ENCODE measurements around the gene MAD2L1BP. TPM values are rescaled to one million over a fixed set of nuclear protein-coding genes. Genes with fewer than 3 reads are reported as not detected.
A peak's percentile ranks its signal among the peaks of the same experiment; 100 is the strongest.

MAD2L1BP gene
- total and polyA plus RNA-seq, 2 of the 13 experiments (the other 11 are each of a cell fraction or from before 2014, with no cell fraction given), result 54.2 to 55.5 TPM

GRCh38 chr6:43668151-43669028 is 32.8 kb downstream of the MAD2L1BP start (continued):
- TF ChIP-seq UBTF (CRISPR knock-in tag; IDR thresholded peaks at IDR 0.05), result peak; percentile 48; the same call in 1 of the 2 replicates
- TF ChIP-seq ZNF143 (CRISPR knock-in tag; IDR thresholded peaks at IDR 0.05), result no peak
- TF ChIP-seq, protein P1, sequence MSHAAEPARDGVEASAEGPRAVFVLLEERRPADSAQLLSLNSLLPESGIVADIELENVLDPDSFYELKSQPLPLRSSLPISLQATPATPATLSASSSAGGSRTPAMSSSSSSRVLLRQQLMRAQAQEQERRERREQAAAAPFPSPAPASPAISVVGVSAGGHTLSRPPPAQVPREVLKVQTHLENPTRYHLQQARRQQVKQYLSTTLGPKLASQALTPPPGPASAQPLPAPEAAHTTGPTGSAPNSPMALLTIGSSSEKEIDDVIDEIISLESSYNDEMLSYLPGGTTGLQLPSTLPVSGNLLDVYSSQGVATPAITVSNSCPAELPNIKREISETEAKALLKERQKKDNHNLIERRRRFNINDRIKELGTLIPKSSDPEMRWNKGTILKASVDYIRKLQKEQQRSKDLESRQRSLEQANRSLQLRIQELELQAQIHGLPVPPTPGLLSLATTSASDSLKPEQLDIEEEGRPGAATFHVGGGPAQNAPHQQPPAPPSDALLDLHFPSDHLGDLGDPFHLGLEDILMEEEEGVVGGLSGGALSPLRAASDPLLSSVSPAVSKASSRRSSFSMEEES (CRISPR knock-in tag; IDR thresholded peaks at IDR 0.05), result no peak
- no peak for TF ChIP-seq SOX6 (IDR thresholded peaks at IDR 0.05)
- peak; percentile 31 for TF ChIP-seq SOX6 (CRISPR knock-in tag; IDR thresholded peaks at IDR 0.05)
- TF ChIP-seq, protein P2, sequence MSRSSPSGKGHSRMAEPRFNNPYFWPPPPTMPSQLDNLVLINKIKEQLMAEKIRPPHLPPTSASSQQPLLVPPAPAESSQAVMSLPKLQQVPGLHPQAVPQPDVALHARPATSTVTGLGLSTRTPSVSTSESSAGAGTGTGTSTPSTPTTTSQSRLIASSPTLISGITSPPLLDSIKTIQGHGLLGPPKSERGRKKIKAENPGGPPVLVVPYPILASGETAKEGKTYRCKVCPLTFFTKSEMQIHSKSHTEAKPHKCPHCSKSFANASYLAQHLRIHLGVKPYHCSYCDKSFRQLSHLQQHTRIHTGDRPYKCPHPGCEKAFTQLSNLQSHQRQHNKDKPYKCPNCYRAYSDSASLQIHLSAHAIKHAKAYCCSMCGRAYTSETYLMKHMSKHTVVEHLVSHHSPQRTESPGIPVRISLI (CRISPR knock-in tag; IDR thresholded peaks at IDR 0.05; ENCODE audit: borderline replicate concordance), result peak; percentile 78; the same call in 1 of the 2 replicates
- TF ChIP-seq MEF2D (CRISPR knock-in tag; IDR thresholded peaks at IDR 0.05), result peak; percentile 60; the same call in 1 of the 2 replicates
- peak; percentile 60; the same call in 1 of the 2 replicates for TF ChIP-seq PATZ1 (CRISPR knock-in tag; IDR thresholded peaks at IDR 0.05)
- TF ChIP-seq, protein P3, sequence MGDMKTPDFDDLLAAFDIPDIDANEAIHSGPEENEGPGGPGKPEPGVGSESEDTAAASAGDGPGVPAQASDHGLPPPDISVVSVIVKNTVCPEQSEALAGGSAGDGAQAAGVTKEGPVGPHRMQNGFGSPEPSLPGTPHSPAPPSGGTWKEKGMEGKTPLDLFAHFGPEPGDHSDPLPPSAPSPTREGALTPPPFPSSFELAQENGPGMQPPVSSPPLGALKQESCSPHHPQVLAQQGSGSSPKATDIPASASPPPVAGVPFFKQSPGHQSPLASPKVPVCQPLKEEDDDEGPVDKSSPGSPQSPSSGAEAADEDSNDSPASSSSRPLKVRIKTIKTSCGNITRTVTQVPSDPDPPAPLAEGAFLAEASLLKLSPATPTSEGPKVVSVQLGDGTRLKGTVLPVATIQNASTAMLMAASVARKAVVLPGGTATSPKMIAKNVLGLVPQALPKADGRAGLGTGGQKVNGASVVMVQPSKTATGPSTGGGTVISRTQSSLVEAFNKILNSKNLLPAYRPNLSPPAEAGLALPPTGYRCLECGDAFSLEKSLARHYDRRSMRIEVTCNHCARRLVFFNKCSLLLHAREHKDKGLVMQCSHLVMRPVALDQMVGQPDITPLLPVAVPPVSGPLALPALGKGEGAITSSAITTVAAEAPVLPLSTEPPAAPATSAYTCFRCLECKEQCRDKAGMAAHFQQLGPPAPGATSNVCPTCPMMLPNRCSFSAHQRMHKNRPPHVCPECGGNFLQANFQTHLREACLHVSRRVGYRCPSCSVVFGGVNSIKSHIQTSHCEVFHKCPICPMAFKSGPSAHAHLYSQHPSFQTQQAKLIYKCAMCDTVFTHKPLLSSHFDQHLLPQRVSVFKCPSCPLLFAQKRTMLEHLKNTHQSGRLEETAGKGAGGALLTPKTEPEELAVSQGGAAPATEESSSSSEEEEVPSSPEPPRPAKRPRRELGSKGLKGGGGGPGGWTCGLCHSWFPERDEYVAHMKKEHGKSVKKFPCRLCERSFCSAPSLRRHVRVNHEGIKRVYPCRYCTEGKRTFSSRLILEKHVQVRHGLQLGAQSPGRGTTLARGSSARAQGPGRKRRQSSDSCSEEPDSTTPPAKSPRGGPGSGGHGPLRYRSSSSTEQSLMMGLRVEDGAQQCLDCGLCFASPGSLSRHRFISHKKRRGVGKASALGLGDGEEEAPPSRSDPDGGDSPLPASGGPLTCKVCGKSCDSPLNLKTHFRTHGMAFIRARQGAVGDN (CRISPR knock-in tag; IDR thresholded peaks at IDR 0.05), result peak; percentile 96
- TF ChIP-seq IKZF4 (CRISPR knock-in tag; IDR thresholded peaks at IDR 0.05; ENCODE audit: borderline replicate concordance, low read depth, not compliant biosample characterization), result peak; percentile 67
- no peak for TF ChIP-seq SP1 (IDR thresholded peaks at IDR 0.05)
- no peak; the same call in 1 of the 2 replicates for TF ChIP-seq SP1 (CRISPR knock-in tag; IDR thresholded peaks at IDR 0.05)
- no peak; the same call in 1 of the 2 replicates for TF ChIP-seq ARNT (IDR thresholded peaks at IDR 0.05)
- TF ChIP-seq, protein P4, sequence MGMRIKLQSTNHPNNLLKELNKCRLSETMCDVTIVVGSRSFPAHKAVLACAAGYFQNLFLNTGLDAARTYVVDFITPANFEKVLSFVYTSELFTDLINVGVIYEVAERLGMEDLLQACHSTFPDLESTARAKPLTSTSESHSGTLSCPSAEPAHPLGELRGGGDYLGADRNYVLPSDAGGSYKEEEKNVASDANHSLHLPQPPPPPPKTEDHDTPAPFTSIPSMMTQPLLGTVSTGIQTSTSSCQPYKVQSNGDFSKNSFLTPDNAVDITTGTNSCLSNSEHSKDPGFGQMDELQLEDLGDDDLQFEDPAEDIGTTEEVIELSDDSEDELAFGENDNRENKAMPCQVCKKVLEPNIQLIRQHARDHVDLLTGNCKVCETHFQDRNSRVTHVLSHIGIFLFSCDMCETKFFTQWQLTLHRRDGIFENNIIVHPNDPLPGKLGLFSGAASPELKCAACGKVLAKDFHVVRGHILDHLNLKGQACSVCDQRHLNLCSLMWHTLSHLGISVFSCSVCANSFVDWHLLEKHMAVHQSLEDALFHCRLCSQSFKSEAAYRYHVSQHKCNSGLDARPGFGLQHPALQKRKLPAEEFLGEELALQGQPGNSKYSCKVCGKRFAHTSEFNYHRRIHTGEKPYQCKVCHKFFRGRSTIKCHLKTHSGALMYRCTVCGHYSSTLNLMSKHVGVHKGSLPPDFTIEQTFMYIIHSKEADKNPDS (CRISPR knock-in tag; IDR thresholded peaks at IDR 0.05), result peak; percentile 42
